Stimulated activated CD8-positive, alpha-beta memory T cell treated with anti-CD3 and anti-CD28 coated beads, Interleukin-4, amount 100 ng/mL, for 24 hours (primary cell): ENCODE results near the gene CD164L2.

Source experiments
- DNase-seq: peaks from one replicate; pipeline ENCODE4 v3.0.0-alpha.2; 2020; ENCODE audit warnings: low read depth

Gene CD164L2

DNA sequence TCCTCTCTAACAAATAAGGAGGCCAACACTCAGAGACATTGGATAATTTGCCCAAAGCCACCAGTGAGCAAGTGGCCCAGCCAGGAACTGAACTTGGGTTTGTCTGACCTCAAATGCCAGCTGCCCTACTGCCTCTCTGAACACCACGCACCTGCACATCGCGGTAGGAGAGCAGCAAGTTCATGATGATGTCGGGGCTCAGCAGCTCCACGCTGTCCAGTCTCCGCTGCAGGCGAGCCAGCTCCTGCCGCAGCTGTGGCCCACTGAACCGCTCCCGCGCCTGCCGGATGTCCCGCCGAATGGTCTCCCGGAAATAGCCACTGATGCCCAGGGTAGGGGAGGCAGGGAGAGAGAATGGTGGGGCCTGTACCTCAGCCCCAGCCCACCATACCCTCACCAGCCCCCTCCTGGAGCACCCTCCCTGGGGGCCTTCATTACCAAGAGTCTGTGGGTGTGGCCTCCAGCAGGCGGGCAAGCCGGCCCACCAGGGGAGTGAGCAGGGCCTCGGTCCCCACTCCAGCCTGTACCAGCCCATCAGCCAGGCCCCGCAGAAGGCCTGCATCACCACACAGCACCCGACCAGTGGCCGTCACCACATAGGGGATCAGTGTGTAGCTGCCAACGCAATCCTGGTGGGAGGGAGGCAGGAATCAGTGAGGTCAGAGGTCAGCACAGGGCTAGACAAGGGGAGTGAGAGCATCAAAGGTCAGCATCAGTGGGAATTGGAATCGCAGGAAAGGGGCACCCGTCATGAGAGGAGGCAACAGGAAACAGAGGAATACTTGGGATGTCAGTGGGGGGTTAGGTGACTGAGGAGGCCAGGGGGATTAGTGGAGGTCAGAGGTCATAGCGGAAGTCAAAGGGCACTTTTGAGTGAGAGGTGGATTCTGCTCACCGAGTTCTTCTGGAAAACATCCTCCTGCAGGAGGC lies 19.1 kb downstream of the CD164L2 start:
- DNase-seq, result no peak

DNA sequence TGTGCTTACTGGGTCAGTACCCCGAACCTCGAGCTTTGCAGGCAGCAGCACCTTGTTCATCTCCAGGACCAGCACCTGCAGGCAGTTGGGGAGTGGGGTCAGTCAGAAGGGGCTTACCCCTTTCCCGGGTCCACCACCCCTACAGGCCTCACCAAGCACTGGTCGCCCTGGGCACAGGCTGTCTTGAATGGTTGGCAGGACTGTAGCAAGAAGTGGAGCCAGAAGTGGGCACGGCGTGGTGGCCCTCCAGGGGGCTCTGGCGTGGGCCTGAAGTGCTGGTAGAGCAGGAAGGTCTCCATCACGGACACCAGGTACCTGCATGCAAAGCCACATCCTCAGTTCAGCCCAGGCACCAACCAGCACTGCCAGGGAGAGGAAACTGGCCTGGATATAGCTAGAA lies 21.6 kb downstream of the CD164L2 start:
- no peak for DNase-seq

DNA sequence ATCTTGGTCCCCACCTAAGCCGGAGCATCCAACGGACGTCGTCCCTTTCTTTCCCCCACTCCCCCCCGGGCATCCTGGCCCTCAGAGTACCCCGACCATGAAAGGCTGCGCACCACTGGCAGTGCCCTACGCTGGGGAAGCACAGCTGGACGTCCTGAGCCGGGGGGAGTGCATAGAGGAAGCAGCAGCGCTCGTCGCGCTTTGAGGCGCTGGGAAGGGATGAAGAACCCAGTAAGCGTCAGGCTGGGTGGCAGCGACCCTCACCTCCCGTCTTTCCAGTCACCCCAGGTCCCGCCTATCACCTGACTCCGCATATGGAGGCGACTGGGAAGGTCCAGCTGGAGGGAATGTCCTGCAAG lies 22.1 kb downstream of the CD164L2 start:
- no peak for DNase-seq

DNA sequence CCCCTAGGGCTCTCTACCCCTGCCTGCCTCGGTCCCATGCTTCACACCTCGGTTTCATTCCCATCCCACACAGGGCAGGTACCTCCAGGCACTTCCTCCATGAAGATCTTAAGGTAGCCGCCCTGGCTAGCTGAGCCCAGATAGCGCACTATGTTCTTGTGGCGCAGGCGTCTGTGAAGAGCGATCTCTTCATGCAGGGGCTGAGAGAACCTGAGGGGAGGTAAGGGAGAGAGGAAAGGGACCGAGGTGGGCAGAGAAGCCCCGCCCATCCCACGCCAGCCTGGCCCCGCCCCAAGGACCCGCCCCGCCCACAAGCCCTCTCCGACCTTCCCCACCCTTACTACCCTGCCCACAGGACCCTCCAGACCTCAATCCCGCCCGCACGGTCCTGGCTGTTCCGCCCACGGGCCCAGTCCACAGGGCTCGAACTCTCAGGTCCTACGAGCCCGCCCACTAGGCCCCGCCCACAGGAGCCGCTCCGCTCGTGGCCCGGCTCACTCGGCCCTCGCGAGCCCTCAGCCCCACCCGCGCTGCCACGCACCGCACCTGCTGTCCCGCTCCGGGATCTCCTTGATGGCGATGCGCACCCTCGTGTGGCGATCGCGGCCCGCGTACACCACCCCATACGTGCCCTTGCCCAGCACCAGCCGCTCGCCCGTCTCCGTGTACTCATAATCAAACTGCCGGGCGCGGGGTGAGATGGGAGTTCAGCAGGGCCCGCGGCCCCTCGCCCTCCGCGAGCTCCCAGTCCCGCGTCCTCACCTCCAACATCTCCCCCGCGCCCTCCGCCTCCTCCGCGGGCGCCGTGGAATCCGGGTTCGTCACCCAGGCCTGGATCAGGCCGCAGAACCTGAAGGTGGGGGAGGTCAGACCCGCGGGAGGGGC lies 22.7 kb downstream of the CD164L2 start:
- no peak for DNase-seq

DNA sequence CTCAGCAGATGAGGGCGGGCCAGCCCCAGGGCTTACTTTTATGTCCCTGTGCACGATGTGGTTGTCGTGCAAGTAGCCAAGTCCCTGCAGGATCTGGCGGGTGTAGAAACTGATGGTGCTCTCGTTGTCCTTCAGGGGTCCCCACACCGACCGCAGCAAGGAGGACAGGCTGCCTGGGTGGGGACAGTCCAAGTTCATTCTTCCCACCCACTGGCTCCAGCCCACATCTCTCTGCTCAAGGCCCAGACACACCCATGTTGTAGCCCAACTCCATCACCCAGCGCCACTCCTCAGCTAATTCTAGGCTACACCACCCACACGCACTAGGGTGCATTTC lies 23.3 kb downstream of the CD164L2 start:
- no peak for DNase-seq

DNA sequence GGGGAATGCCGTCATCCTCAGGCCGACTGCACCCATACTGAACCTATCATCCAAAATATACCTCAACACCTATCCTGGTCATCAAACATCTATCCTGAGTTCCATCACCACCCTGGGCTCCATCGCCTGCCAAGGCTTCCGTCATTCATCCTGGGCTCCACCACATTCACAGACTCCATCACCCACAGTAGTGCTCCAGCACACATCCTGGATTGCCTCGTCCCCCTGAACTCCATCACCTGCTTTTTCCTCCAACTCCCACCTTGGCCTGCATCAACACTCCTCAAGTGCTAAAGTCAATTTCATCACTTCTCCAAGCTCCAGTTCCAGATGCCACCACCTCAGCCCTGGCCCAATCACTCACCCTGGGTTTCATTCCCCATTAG lies 24.2 kb downstream of the CD164L2 start:
- no peak for DNase-seq

DNA sequence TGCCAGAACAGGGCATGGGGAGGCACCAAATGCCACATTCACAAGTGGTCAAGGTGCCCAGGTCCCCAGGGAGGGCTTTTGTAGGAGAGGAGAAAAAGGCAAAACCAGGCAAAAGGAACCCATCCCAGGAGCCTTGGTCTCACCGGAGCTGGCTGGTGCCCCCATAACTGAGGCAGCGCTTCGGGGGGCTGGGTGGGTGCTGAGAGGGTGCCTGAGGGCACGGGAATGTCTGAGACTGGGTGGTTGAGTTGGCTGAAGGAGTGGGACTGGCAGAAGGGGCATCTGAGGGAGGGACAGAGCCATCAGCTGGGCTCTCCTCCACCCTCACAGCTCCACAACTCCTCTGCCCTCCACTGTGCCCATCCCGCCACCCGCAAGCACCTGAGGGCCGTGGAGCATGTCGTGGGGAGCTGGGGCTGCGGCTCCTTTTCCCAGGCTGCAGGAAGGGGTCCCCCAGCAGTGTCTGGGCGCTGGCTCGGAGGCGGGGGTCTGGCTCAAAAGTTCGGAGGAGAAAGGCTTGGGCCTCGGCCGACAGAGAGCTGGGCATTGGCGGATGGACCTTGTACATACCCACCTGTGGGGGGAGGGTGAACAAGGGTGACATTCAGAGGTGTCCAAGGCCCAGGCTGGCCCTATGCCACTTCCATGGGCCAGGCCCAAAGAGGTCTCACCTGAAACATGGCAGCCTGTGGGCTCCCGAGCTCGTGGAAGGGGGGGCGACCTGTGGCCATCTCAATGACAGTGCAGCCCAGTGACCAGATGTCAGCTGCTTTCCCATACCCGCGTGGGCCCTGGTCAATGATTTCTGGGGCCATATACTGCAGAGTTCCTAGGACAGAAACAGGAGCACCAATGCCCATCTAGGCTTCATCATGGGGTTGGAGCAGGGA lies 24.9 kb downstream of the CD164L2 start:
- DNase-seq, result no peak

DNA sequence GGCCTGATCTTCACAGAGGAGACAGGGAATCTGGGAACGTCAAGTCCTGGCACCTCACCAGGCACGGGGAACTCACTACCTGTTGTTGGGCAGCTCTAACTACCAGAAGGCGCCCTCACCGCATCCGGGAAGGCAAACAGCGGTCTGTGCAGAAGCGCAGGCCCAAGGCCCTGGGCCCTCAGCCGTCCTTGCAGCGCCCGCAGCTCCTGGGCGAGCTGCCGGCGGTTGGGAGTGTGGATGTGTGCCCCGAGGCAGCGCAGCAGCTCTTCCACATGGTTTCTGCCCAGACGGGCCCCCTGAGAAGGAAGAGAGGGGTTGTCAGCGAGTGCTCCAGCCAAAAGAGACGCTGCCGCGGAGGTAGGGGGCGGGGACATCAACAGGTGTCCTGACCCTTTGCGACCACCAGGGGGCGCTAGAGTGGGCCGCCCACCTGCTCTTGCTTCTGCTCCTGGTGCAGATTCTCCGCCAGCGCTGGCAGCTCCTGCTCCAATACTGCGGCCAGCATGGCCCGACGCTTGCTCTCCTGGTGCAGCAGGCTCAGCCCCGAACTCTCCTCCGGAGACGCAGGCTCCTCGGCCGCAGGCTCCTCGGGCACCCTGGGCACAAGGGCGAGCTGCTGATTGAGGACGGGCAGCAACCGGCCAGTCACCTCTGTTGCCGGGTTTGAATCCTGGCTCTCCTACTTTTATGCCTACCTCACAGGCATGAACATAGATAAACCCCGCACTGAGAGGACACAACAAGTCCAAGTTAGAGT lies 25.7 kb downstream of the CD164L2 start:
- DNase-seq, result peak; percentile 63

DNA sequence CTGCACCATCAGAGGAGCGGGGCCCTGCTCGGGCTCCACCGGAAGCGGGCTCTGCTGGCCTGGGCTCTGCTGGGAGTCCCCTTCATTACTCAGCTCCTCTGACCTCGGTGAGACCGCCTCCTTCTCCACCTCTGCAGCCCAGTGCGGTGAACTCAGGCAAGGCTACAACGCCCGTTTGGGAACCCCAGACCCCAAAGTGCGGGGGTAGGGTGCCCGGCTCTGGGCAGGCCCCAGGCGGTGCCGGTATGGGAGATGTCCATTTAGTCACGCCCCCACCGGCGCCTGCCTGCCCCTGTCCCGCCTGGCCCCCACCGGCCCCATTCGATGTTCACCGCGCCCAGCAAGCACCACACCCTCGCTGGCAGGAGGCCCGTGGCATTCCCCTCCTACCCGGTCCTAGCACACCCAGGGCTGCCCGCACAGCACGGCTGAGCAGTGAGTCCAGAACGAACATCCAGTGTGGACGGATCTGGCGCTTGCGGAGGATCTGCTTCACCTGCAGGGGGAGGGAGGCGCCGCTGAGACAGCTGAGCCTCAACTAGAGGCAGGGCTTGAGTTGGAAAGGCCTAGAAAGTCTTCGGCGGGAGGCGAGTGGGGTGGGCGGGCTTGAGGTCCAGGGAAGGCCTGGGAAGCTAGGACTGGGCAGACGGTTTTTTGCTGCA lies 26.4 kb downstream of the CD164L2 start:
- DNase-seq, result no peak

DNA sequence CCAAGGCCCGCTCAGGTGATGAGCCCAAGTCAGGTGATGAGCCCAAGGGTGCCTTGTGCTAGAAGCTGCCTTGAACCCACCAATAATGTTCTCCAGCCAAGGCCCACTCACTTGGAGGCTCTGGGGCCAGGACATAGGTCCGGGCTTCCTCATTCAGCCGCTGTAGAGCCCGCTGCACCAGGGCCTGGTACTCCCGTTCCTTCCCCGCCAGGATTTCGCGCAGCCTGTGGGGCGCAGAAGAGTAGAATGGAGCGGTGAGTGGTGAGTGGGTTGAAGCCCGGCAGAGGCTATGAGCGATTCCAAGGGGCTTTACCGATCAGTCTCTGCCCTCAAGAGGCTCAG lies 26.9 kb downstream of the CD164L2 start:
- no peak for DNase-seq

DNA sequence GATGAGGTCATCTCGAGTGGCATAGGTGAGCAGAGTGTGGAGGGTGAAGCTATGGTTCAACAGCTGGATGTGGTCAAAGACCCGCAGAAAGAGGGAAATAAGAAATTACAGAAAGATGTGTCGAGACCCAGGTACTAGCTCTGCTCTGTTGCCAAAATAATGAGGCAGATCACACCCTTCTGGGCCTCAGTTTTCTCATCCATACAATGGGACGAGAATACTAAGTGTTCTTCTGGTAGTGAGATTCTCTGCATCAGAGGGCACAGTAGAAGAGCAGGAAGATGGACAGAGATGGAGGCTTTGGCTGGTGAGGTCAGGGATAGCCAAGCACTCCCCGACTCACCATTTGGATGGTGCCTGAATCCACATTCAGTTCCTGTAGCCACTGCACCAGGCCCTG lies 27.4 kb downstream of the CD164L2 start:
- no peak for DNase-seq

DNA sequence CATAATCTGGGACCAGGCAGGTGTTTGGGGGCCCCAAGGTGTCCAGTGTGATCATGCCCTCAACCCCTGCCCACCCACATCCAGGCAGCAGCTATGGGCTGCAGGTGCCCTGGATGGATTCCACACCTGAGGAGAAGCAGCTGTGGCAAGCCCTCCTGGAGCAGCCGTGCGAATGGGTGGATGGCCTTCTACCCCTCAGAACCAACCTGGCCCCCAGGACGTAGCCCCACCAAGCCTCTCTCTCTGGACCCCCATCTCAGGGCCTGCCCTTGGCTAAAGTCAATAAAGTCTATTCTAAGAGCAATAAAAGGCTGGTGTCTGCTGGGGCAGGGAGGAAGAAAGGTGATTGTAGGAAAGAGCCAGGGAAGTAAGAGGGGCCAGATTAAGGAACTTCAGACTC lies 29.5 kb downstream of the CD164L2 start:
- no peak for DNase-seq

DNA sequence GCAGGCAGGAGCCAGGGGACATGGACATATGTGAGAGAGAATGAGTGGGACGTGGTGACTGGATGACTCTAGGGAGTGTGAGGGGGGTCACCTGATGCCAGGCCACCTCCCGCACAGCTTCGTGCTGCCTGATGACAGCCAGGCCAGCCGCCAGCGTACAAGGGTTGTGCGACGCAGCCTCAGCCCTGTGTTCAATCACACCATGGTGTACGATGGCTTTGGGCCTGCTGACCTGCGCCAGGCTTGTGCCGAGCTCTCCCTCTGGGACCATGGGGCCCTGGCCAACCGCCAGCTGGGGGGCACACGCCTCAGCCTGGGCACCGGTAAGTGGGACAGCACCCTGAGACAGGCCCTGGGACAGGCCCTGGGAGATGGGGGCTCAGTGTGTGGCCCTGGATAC lies 30.0 kb downstream of the CD164L2 start:
- DNase-seq, result no peak

DNA sequence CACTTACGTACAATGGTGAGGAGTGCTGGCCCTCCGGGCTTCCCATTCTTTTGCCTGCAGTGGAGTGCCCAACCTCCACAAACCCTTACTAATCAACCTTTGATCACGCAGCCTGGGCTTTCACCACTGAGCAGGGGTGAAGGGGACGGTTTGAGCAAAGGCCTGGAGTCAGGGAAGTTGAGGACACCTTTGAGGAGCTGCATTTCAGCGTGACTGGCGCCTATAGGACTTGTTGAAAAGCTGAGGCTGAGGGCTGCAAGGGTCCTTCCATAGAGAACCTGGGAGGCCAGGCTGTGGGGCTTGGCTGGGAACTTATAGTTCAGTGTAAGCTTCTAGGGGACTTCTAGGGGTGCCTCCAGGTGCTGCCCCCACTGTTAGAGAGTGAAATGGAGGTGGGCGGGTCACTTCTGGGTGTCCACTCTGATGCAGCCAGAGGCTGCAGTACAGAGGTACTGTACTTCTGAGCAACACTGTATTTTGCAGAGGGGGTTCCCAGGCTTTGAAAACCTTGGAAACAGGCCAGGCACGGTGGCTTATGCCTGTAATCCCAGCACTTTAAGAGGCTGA lies 31.5 kb downstream of the CD164L2 start:
- DNase-seq, result no peak

DNA sequence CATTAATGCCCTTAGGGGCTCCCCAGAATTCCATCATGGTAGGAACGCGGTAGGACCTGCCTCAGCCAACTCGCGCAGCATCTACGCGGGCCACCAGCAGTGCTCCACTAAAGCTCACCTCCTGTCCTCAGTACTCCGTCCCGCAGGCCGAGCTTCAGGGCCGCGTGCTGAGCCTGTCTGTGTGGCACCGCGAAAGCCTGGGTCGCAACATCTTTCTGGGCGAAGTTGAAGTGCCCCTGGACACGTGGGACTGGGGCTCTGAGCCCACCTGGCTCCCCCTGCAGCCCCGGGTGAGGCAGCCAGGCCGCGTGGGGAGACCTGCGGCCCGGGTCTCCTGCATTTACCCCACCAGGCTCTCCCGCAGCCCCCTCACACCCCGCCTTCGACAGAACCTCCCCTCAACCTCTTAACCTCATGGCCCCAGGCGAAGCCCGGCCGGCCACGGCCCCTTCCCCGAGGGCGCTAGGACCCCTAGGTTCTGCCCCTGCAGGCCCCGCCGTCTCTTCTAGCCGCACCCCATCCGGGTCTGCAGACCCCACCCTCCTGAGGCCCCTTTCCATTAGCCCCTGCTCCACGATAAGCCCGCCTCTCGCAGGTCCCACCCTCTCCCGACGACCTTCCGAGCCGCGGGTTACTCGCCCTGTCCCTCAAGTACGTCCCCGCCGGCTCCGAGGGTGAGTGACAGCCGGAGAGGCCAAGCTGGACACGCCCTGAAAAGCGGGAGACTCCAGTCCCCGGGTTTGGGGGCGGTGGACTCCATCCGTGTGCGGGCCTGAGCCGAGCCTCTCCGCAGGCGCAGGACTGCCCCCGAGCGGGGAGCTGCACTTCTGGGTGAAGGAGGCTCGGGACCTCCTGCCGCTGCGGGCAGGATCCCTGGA lies 32.2 kb downstream of the CD164L2 start:
- no peak for DNase-seq

DNA sequence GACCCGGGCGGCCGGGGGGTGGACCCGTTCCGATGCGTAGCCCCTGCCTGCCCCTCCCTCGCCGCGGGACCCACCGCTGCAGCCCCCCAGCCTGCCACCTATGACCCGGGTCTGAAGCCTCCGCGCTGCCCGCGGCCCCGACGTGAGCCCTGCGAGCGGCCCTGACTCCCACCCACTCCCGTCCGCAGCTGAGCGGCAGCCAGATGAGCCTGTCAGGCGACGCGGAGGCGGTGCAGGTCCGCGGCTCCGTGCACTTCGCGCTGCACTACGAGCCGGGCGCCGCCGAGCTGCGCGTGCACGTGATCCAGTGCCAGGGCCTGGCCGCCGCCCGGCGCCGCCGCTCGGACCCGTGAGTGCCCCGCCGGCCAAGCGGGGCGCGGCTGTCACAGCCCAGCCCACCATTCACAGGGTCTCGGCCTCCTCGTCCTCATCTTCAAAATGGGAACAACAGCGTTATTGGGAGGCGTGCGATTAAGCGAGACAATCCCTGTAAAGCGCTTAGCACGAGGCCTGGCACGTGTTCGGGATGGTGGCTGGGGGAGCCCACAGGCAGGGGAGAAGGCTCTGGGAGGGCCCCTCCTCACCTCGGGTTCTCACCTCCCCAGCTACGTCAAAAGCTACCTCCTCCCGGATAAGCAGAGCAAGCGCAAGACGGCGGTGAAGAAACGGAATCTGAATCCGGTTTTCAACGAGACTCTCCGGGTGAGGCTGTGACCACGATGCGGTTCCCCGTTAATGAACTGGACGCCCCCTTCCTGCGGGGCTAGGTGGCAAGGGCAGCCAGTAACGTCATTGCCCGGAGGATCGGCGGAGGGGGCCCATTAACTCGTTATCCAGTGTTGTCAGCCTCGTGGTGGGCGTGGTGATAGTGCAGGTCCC lies 33.1 kb downstream of the CD164L2 start:
- DNase-seq, result no peak

DNA sequence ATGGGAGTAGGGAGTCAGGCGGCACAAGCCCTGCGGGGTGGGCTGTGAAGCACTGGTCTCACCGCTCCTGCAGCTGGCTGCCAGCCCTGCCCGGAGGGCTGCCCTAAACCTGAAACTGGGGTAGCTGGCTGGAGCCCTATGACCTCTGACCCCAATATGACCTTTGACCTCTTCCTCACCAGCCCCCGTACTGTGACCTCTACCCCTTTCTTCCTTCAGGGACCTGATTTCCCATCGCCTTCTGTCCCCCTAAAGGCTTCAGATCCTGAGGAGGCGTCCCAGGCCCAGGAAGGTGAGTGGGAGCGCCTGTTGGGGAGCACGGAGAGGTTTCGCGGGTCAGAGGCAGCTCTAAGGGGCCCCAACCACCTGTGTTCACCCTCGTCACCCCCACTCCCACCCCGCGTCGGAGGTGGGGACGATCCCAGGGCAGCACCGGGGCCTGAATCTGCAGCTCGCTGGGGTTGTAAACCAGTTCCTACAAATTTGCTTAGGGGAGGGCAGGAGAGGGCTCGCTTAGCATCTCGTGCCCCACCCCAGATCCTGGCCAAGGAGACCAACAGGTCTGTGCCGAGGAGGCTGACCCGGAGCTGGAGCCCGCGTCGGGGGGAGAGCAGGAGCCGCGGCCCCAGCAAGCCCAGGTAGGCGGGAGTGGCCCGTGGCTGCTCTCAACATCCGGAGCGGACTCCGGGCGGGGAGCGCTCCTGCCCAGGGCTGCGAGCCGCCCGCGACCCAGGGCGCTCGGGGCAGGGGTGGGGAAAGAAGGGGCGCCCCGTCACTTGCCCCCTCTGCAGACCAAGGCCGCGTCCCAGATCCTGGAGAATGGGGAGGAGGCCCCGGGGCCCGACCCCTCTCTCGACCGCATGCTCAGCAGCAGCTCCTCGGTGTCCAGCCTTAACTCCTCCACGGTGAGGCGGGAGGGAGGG lies 34.0 kb downstream of the CD164L2 start:
- DNase-seq, result no peak
